Stimulated activated CD8-positive, alpha-beta memory T cell treated with anti-CD3 and anti-CD28 coated beads, Interleukin-12 subunit alpha, Interleukin-12 subunit beta, amount 100 ng/mL, for 4 hours (primary cell): ENCODE data around the gene KCNQ1.

Source experiments
- DNase-seq: peaks from one replicate; pipeline ENCODE4 v3.0.0-alpha.2; 2020; ENCODE audit warnings: low read depth

KCNQ1 gene

DNA sequence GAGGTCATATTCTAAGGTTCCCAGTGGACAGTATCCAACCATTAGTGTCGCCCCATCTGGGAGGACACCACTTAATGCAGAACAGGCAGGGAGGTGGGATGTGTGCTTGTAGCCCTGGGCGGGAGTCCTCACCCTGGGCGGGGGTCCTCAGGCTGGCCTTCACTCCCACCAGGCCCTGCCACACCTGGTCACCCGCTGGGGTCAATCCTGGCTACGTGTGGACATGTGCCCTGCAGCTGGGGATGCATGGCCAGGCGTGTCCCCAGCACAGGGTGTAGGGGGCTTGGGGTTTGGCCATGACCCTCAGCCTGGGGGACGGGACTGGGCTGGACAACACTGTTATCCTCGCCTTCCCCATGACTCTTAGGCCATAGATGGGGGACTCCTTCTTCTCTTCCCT, 19.3 kb upstream of the KCNQ1 start:
- DNase-seq: no peak

DNA sequence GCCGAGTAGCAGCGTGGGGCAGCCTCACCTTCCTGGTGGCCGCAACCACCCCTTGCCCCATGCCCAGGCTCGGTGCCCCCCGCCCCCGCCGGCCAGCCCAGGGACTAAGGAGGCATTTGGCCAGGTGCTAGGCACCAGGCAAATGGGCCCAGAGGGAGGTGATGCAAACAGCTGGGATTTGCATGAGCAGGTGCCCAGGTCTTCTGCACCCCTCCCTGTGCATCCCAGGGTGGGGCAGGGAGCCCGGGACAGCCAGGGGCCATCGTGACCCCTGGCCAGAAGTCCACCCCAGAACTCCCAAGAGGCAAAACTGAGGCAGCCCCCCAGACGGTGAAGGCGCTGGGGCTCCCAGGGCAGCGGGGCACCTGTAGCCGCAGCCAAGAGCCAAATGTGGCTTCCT, 18.6 kb upstream of the KCNQ1 start:
- DNase-seq: no peak

GRCh38 chr11:2426826-2427521, 17.8 kb upstream of the KCNQ1 start:
- no peak for DNase-seq

- DNase-seq: no peak
Measured at GRCh38 chr11:2427721-2428321, 17.0 kb upstream of the KCNQ1 start.

DNA sequence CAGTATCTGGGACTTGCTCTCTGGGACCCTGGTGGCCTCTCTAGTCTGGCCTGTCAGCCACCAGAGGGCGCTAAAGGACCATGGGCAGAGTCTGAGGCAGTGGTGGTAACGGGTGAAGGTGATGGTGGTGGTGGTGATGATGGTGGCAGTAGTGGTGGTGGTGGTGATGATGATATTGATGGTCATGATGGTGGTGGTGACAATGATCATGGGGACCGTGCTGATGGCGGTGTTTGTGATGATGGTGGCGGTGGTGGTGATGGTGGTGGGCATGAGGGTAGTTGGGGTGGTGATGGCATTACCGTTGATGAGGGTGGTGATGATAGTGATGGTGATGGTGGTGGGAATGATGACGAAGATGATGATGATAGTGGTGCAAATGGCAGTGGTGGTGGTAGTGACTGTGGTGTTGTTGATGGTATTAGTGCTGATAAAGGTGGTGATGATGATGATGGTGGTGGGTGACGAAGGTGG, 16.4 kb upstream of the KCNQ1 start:
- DNase-seq: peak; percentile 62

DNA sequence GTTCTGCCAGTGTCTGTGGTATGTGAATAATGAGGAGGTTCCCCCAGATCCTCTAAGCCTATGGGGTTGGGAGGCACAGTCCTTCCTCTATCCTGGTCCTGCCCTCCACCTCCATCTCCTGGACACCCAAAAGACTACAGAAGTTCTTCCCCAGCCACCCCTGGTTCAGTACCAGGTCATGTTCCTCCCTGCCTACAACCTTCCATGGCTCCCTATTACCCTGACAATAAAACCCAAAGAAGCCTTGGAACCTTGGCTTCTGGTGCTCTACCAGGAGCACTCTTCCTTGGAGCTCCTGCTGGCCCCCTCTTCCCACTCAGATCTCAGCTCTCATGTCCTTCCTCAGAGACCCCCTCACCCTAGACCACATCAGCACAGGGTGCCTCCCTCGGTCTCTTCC, 13.4 kb upstream of the KCNQ1 start:
- no peak for DNase-seq

- no peak for DNase-seq
Measured at GRCh38 chr11:2432171-2432621, 12.6 kb upstream of the KCNQ1 start.

GRCh38 chr11:2432628-2433071, 12.2 kb upstream of the KCNQ1 start:
- no peak for DNase-seq

DNA sequence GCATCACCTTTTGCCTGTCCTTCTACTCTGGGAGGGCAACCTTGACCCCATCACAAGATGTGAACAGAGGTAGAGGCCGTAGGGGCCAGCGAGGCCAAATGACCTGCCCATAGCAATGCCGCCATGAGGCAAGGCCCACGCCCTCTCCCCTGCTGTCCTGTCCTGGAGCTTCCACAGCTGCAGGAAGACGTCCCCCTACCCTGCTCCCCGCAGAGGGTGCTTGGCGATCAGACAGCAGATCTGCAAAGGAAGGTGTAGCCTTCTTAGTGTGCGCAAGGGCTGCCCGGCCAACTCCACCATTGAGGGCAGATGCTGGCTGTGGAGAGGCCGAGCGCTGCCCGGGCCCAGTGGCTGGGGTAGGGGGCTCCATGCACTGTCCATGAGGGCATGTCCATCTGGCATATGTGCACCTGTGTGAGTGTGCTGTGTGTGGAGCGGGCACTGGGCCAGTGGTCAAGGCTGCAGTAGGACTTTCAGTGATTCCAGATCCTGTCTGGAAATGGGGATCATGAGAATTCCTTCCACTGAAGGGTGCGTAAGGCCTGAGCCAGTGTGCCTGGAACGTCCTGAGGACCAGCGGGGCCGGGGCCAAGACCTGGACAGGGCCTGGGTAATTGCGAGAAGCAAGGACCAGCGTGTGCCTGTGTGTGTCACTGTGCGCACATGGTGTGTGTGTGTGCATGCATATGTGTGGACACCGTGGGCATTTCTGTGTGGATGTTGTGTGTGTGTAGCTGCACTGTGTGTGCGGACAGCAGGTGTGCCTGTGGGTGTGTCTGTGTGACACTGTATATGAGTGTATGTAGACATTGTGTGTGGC, 11.5 kb upstream of the KCNQ1 start:
- no peak for DNase-seq

DNA sequence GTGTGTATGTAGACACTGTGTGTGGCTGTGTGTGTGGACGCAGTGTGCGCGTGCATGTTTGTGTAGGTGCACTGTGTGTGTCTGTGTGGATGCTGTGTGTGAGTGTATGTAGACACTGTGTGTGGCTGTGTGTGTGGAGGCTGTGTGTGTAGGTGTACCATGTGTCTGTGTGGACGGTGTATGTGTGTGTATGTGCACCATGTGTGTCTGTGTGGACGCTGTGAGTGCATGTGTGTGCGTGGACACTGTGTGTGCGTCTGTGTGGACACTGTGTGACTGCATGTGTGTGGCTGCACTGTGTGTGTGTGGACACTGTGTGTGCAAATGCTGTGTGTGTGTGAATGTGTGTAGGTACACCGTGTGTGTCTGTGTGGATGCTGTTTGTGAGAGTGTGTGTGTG, 10.8 kb upstream of the KCNQ1 start:
- DNase-seq: no peak

DNA sequence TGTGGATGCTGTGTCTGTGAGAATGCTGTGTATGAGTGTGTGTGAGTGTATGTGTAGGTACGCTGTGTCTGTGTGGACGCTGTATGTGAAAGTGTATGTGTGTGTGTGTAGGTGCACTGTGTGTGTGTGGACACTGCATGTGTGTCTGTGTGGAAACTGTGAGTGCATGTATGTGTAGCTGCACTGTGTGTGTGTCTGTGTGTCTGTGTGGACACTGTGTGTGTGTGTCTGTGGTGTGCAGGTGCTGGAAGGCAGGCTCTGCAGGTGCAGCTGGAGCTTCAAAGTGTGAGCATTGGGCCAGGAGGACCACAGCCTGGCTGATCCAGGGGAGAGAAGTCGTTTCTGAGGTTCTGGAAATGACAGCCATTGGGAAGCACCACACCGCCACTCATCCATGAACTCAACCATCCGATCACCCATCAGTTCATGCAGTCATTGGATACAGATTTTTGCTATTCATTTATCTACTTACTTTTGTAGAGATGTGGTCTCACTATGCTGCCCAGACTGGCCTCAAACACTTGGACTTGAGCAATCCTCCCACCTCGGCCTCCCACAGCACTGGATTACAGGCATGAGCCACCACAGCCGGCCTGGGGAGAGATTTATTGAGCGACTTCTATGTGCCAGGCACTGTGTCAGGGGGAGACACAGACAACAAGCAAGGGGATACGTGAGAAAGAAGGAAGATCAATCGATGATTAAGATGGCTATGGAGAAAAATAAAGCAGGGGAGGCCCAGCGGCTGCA, 10.1 kb upstream of the KCNQ1 start:
- no peak for DNase-seq

DNA sequence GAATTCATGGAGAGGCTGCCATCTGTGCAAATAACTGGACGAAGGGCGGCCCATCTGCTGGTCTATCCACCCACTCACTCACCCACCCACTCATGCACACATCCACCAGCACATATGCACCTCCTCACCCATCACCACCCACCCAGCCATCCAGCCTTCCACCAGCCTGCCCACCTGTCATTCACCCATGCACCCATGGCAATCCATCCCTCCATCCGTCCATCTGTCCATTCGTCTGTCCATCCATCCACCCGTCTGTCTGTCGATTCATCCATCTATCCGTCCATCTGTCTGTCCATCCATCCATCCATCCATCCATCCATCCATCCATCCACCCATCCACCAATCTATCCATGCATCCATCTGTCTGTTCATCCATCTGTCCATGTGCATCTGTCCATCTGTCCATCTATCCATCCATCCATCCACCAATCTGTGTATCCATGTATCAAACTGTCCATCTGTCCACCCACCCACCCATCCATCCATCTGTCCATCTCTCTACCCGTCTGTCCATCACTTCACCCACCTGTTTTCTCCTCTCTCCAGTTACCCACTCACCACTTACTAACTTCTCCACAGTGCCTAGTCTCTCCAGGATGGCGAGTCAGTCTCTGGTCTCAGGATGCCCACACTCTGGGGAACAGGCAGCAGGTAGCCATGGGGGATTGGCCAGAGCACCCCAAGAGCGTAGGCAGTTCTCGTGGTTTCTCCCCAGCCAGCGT, 9.4 kb upstream of the KCNQ1 start:
- DNase-seq: no peak

DNA sequence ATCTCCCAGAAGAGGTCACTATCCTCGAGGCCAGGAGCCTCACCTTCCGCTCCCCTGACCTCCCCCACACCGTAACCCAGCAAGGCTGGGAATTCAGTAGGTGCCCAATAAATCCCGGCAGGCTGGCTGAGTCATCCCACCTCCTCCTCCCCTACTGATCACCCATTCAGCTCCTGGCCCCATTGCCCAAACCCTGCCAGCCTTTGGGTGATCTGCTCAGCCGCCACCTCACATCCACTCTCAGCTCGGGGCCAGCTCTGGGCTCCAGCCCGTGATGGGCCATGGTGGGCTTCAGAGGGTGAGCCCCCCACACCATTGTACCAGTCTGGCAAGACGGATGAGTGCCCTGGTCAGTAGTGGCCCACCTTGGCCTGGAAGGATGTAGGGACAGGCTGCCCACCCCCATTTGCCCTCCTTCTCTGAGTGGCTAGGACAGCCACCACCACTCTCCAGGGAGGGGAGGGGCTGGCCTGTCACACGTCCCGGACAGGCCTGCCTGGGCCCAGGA, 8.7 kb upstream of the KCNQ1 start:
- no peak for DNase-seq

- no peak for DNase-seq
Measured at GRCh38 chr11:2436521-2437031, 8.2 kb upstream of the KCNQ1 start.

GRCh38 chr11:2437516-2437915, 7.3 kb upstream of the KCNQ1 start:
- no peak for DNase-seq

DNA sequence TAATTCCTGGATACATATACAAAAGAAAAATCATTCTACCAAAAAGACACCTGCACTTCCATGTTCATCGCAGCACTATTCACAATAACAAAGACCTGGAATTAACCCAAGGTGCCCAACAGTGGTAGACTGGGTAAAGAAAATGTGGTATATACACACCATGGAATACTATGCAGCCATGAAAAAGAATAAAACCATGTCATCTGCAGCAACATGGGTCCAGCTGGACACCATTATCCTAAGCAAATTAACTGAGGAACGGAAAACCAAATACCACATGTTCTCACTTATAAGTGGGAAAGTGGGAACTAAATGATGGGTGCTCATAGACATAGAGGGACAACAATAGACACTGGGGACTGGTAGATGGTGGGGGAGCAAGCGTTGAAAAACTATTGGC, 5.0 kb upstream of the KCNQ1 start:
- no peak for DNase-seq

DNA sequence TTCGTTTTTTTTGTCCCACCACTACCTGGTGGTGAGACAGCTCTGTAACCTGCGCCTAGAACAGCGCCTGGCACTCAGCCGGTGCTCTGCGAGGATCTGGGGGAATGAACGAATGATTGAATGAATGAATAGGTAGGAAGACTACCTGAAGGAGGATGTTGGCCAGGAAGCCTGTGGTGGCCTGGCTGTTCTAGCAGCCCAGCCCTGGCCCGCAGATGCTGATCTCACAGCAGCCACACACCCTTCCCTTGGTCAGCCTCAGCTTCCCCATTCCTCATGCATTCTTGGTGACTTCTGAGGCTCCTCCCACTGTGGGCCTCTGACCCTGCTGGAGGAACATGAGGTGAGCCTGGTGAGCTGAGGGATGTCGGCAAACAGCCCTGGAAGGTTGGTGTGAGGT, 4.2 kb upstream of the KCNQ1 start:
- no peak for DNase-seq

- no peak for DNase-seq
Measured at GRCh38 chr11:2441171-2441570, 3.6 kb upstream of the KCNQ1 start.

GRCh38 chr11:2442589-2442988, 2.2 kb upstream of the KCNQ1 start:
- DNase-seq: no peak

DNA sequence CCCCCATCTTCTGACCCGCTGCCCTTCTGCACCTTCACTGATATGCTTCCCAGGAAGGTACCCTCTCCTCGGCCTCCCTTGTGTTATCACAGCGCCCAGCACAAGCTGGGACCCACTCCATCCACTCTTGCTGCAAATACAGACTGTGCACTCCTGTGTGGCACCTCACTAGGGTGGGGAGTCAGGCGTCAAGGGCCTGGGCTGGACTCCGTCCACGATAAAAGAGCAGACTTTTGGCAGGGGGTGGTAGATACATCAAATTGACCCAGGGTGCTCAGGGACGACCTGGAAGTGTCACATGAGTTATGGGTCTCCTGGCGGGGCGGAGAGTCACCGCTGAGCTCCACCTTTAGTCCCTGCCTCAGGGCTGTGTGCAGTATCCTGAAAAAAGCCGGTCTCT, 1.4 kb upstream of the KCNQ1 start:
- no peak for DNase-seq
